ENCODE measurements around the gene ZNF638.

Gene ZNF638

GRCh38 chr2:71331581-71332434 is at the start of gene ZNF638:
Gene ZNF638, plus strand, starts transcription at chr2:71331782. Its CDS starts 17,173 bp downstream, at chr2:71348955.
- Histone ChIP-seq H3K4me3 (ENCODE audit: low read depth in 1 of 2, low read length in 2 of 2) (peak within 1 kb of the TSS; percentile 87 to 96), H3K27ac (ENCODE audit: low read length) (peak within 1 kb of the TSS; percentile 97), H3K4me1 (ENCODE audit: control insufficient read depth in 1 of 2, insufficient read depth in 2 of 2, low read length in 2 of 2) (peaks cover 18 to 29% of the 10 kb centered on the region in 2 donors), H3K36me3 (ENCODE audit: control insufficient read depth in 1 of 2, insufficient read depth in 2 of 2, low read length in 2 of 2) (peaks cover 0 to 3% of the 10 kb centered on the region in 2 donors), H3K27me3 (ENCODE audit: low read depth, low read length) (no peaks in the 10 kb centered on the region), H3K9me3 (ENCODE audit: control insufficient read depth in 1 of 2, low read length in 2 of 2) (no peaks in the 10 kb centered on the region)

- Histone ChIP-seq H3K36me3 (ENCODE audit: control insufficient read depth in 1 of 2, insufficient read depth in 2 of 2, low read length in 2 of 2) (no peaks in the 10 kb centered on the region), H3K4me1 (ENCODE audit: control insufficient read depth in 1 of 2, insufficient read depth in 2 of 2, low read length in 2 of 2) (peaks cover 1 to 2% of the 10 kb centered on the region in 2 donors), H3K27ac (ENCODE audit: low read length) (no peak overlapping the region), H3K4me3 (ENCODE audit: low read depth in 1 of 2, low read length in 2 of 2) (no peak overlapping the region), H3K9me3 (ENCODE audit: control insufficient read depth in 1 of 2, low read length in 2 of 2) (no peaks in the 10 kb centered on the region), H3K27me3 (ENCODE audit: low read depth, low read length) (peaks cover 9% of the 10 kb centered on the region)
Observed at GRCh38 chr2:71281950-71282349, 49.6 kb upstream of the ZNF638 start.

- no peaks in the 10 kb centered on the region for H3K4me1 ChIP-seq (ENCODE audit: control insufficient read depth in 1 of 2, insufficient read depth in 2 of 2, low read length in 2 of 2)
- no peak overlapping the region for H3K27ac ChIP-seq (ENCODE audit: low read length)
- H3K27me3 ChIP-seq (ENCODE audit: low read depth, low read length): peaks cover 9% of the 10 kb centered on the region
- H3K9me3 ChIP-seq (ENCODE audit: control insufficient read depth in 1 of 2, low read length in 2 of 2): no peaks in the 10 kb centered on the region
- no peak overlapping the region for H3K4me3 ChIP-seq (ENCODE audit: low read depth in 1 of 2, low read length in 2 of 2)
- no peaks in the 10 kb centered on the region for H3K36me3 ChIP-seq (ENCODE audit: control insufficient read depth in 1 of 2, insufficient read depth in 2 of 2, low read length in 2 of 2)
Observed at GRCh38 chr2:71282493-71282892, 49.1 kb upstream of the ZNF638 start.

GRCh38 chr2:71283131-71283530 is 48.5 kb upstream of the ZNF638 start:
- no peak overlapping the region for H3K4me3 ChIP-seq (ENCODE audit: low read depth in 1 of 2, low read length in 2 of 2)
- H3K4me1 ChIP-seq (ENCODE audit: control insufficient read depth in 1 of 2, insufficient read depth in 2 of 2, low read length in 2 of 2): no peaks in the 10 kb centered on the region
- peaks cover 7% of the 10 kb centered on the region for H3K27me3 ChIP-seq (ENCODE audit: low read depth, low read length)
- H3K27ac ChIP-seq (ENCODE audit: low read length): no peak overlapping the region
- no peaks in the 10 kb centered on the region for H3K9me3 ChIP-seq (ENCODE audit: control insufficient read depth in 1 of 2, low read length in 2 of 2)
- no peaks in the 10 kb centered on the region for H3K36me3 ChIP-seq (ENCODE audit: control insufficient read depth in 1 of 2, insufficient read depth in 2 of 2, low read length in 2 of 2)

GRCh38 chr2:71285706-71286105 is 45.9 kb upstream of the ZNF638 start:
- H3K27ac ChIP-seq (ENCODE audit: low read length): no peak overlapping the region
- H3K27me3 ChIP-seq (ENCODE audit: low read depth, low read length): no peaks in the 10 kb centered on the region
- no peak overlapping the region for H3K4me3 ChIP-seq (ENCODE audit: low read depth in 1 of 2, low read length in 2 of 2)

GRCh38 chr2:71291398-71291797 is 40.2 kb upstream of the ZNF638 start:
- Histone ChIP-seq H3K4me3 (ENCODE audit: low read depth in 1 of 2, low read length in 2 of 2) (no peak overlapping the region), H3K27ac (ENCODE audit: low read length) (no peak overlapping the region)

More at GRCh38 chr2:71285706-71286105, 45.9 kb upstream of the ZNF638 start:
- Histone ChIP-seq H3K9me3 (ENCODE audit: control insufficient read depth in 1 of 2, low read length in 2 of 2) (no peaks in the 10 kb centered on the region), H3K36me3 (ENCODE audit: control insufficient read depth in 1 of 2, insufficient read depth in 2 of 2, low read length in 2 of 2) (no peaks in the 10 kb centered on the region), H3K4me1 (ENCODE audit: control insufficient read depth in 1 of 2, insufficient read depth in 2 of 2, low read length in 2 of 2) (no peaks in the 10 kb centered on the region)

GRCh38 chr2:71292159-71292558 is 39.4 kb upstream of the ZNF638 start:
- no peaks in the 10 kb centered on the region for H3K36me3 ChIP-seq (ENCODE audit: control insufficient read depth in 1 of 2, insufficient read depth in 2 of 2, low read length in 2 of 2)
- no peaks in the 10 kb centered on the region for H3K4me1 ChIP-seq (ENCODE audit: control insufficient read depth in 1 of 2, insufficient read depth in 2 of 2, low read length in 2 of 2)
- H3K27ac ChIP-seq (ENCODE audit: low read length): no peak overlapping the region
- no peaks in the 10 kb centered on the region for H3K27me3 ChIP-seq (ENCODE audit: low read depth, low read length)
- no peaks in the 10 kb centered on the region for H3K9me3 ChIP-seq (ENCODE audit: control insufficient read depth in 1 of 2, low read length in 2 of 2)
- no peak overlapping the region for H3K4me3 ChIP-seq (ENCODE audit: low read depth in 1 of 2, low read length in 2 of 2)

More at GRCh38 chr2:71291398-71291797, 40.2 kb upstream of the ZNF638 start:
- H3K27me3 ChIP-seq (ENCODE audit: low read depth, low read length): no peaks in the 10 kb centered on the region
- no peaks in the 10 kb centered on the region for H3K4me1 ChIP-seq (ENCODE audit: control insufficient read depth in 1 of 2, insufficient read depth in 2 of 2, low read length in 2 of 2)
- no peaks in the 10 kb centered on the region for H3K36me3 ChIP-seq (ENCODE audit: control insufficient read depth in 1 of 2, insufficient read depth in 2 of 2, low read length in 2 of 2)
- H3K9me3 ChIP-seq (ENCODE audit: control insufficient read depth in 1 of 2, low read length in 2 of 2): no peaks in the 10 kb centered on the region

- Histone ChIP-seq H3K27me3 (ENCODE audit: low read depth, low read length) (no peaks in the 10 kb centered on the region), H3K9me3 (ENCODE audit: control insufficient read depth in 1 of 2, low read length in 2 of 2) (no peaks in the 10 kb centered on the region), H3K4me1 (ENCODE audit: control insufficient read depth in 1 of 2, insufficient read depth in 2 of 2, low read length in 2 of 2) (no peaks in the 10 kb centered on the region), H3K4me3 (ENCODE audit: low read depth in 1 of 2, low read length in 2 of 2) (no peak overlapping the region), H3K36me3 (ENCODE audit: control insufficient read depth in 1 of 2, insufficient read depth in 2 of 2, low read length in 2 of 2) (no peaks in the 10 kb centered on the region), H3K27ac (ENCODE audit: low read length) (no peak overlapping the region)
Observed at GRCh38 chr2:71298914-71299313, 32.7 kb upstream of the ZNF638 start.

GRCh38 chr2:71299507-71299906 is 32.1 kb upstream of the ZNF638 start:
- no peaks in the 10 kb centered on the region for H3K27me3 ChIP-seq (ENCODE audit: low read depth, low read length)
- no peak overlapping the region for H3K27ac ChIP-seq (ENCODE audit: low read length)
- H3K4me1 ChIP-seq (ENCODE audit: control insufficient read depth in 1 of 2, insufficient read depth in 2 of 2, low read length in 2 of 2): no peaks in the 10 kb centered on the region
- no peaks in the 10 kb centered on the region for H3K36me3 ChIP-seq (ENCODE audit: control insufficient read depth in 1 of 2, insufficient read depth in 2 of 2, low read length in 2 of 2)
- no peaks in the 10 kb centered on the region for H3K9me3 ChIP-seq (ENCODE audit: control insufficient read depth in 1 of 2, low read length in 2 of 2)
- no peak overlapping the region for H3K4me3 ChIP-seq (ENCODE audit: low read depth in 1 of 2, low read length in 2 of 2)

GRCh38 chr2:71303849-71304248 is 27.7 kb upstream of the ZNF638 start:
- H3K4me1 ChIP-seq (ENCODE audit: control insufficient read depth in 1 of 2, insufficient read depth in 2 of 2, low read length in 2 of 2): no peaks in the 10 kb centered on the region
- H3K4me3 ChIP-seq (ENCODE audit: low read depth in 1 of 2, low read length in 2 of 2): no peak overlapping the region
- H3K36me3 ChIP-seq (ENCODE audit: control insufficient read depth in 1 of 2, insufficient read depth in 2 of 2, low read length in 2 of 2): no peaks in the 10 kb centered on the region
- no peaks in the 10 kb centered on the region for H3K27me3 ChIP-seq (ENCODE audit: low read depth, low read length)
- no peak overlapping the region for H3K27ac ChIP-seq (ENCODE audit: low read length)
- no peaks in the 10 kb centered on the region for H3K9me3 ChIP-seq (ENCODE audit: control insufficient read depth in 1 of 2, low read length in 2 of 2)

GRCh38 chr2:71306762-71307161 is 24.8 kb upstream of the ZNF638 start:
- no peaks in the 10 kb centered on the region for H3K36me3 ChIP-seq (ENCODE audit: control insufficient read depth in 1 of 2, insufficient read depth in 2 of 2, low read length in 2 of 2)
- no peak overlapping the region for H3K27ac ChIP-seq (ENCODE audit: low read length)
- H3K27me3 ChIP-seq (ENCODE audit: low read depth, low read length): no peaks in the 10 kb centered on the region
- no peak overlapping the region for H3K4me3 ChIP-seq (ENCODE audit: low read depth in 1 of 2, low read length in 2 of 2)
- no peaks in the 10 kb centered on the region for H3K4me1 ChIP-seq (ENCODE audit: control insufficient read depth in 1 of 2, insufficient read depth in 2 of 2, low read length in 2 of 2)
- H3K9me3 ChIP-seq (ENCODE audit: control insufficient read depth in 1 of 2, low read length in 2 of 2): no peaks in the 10 kb centered on the region

Data from muscle layer of duodenum (tissue), 2 donors.